GM19328 (cell line): Measurements from ENCODE around the gene PYGM.
"Not testable (repeated sequence)": the region's sequence is repeated elsewhere in the genome, so short reads cannot be mapped to it uniquely, and the experiment has no call there.

Experiments used
- ATAC-seq: cut with Tn5 transposase; IDR thresholded peaks from one replicate; pipeline ENCODE4 v1.9.1; 2021; ENCODE audit warnings: mild to moderate bottlenecking, moderate library complexity; ENCODE audit not compliant: unreplicated experiment

Gene PYGM

GRCh38 chr11:64718780-64719124 is 41.0 kb downstream of the PYGM start:
- ATAC-seq: no peak

- no peak for ATAC-seq
Measured at GRCh38 chr11:64718084-64718779, 41.5 kb downstream of the PYGM start.

- ATAC-seq: no peak
Measured at GRCh38 chr11:64717268-64717578, 42.6 kb downstream of the PYGM start.

GRCh38 chr11:64716473-64717267 is 43.1 kb downstream of the PYGM start:
- ATAC-seq: no peak

GRCh38 chr11:64715756-64716472 is 43.9 kb downstream of the PYGM start:
- ATAC-seq: no peak

GRCh38 chr11:64715110-64715509 is 44.7 kb downstream of the PYGM start:
- no peak for ATAC-seq

- no peak for ATAC-seq
Measured at GRCh38 chr11:64714666-64715065, 45.1 kb downstream of the PYGM start.

GRCh38 chr11:64713781-64714363 is 45.9 kb downstream of the PYGM start:
- ATAC-seq: no peak

GRCh38 chr11:64713016-64713707 is 46.6 kb downstream of the PYGM start:
- ATAC-seq: no peak

GRCh38 chr11:64712430-64713015 is 47.3 kb downstream of the PYGM start:
- ATAC-seq: no peak

- ATAC-seq: no peak
Measured at GRCh38 chr11:64711956-64712362, 47.8 kb downstream of the PYGM start.

- ATAC-seq: no peak
Measured at GRCh38 chr11:64711138-64711955, 48.4 kb downstream of the PYGM start.

GRCh38 chr11:64710418-64711137 is 49.2 kb downstream of the PYGM start:
- ATAC-seq: no peak

GRCh38 chr11:64705501-64705900 is 54.3 kb downstream of the PYGM start:
- no peak for ATAC-seq

- ATAC-seq: no peak
Measured at GRCh38 chr11:64703048-64703447, 56.7 kb downstream of the PYGM start.

- ATAC-seq: not testable (repeated sequence)
Measured at GRCh38 chr11:64701956-64702355, 57.8 kb downstream of the PYGM start.

GRCh38 chr11:64698427-64698826 is 61.3 kb downstream of the PYGM start:
- no peak for ATAC-seq

GRCh38 chr11:64697663-64698375 is 62.0 kb downstream of the PYGM start:
- ATAC-seq: no peak
